Measurements from ENCODE around the gene SBF1.

GRCh38 chr22:50477923-50478322 is 3.1 kb upstream of the SBF1 start:
- TF ChIP-seq, protein P1, sequence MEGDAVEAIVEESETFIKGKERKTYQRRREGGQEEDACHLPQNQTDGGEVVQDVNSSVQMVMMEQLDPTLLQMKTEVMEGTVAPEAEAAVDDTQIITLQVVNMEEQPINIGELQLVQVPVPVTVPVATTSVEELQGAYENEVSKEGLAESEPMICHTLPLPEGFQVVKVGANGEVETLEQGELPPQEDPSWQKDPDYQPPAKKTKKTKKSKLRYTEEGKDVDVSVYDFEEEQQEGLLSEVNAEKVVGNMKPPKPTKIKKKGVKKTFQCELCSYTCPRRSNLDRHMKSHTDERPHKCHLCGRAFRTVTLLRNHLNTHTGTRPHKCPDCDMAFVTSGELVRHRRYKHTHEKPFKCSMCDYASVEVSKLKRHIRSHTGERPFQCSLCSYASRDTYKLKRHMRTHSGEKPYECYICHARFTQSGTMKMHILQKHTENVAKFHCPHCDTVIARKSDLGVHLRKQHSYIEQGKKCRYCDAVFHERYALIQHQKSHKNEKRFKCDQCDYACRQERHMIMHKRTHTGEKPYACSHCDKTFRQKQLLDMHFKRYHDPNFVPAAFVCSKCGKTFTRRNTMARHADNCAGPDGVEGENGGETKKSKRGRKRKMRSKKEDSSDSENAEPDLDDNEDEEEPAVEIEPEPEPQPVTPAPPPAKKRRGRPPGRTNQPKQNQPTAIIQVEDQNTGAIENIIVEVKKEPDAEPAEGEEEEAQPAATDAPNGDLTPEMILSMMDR (optimal IDR thresholded peaks at IDR 0.05 in 1 of 3, IDR thresholded peaks at IDR 0.05 in 1 of 3, conservative IDR thresholded peaks at IDR 0.05 in 1 of 3; ENCODE audit: extremely low read depth in 1 of 3, insufficient read depth in 2 of 3, low read length in 3 of 3) = no peak
- TF ChIP-seq EZH2 (IDR thresholded peaks at IDR 0.05; ENCODE audit: low read length) = no peak

Data from keratinocyte (primary cell).